ENCODE measurements around the gene AOX1. TPM values are rescaled to one million over a fixed set of nuclear protein-coding genes. Genes with fewer than 3 reads are reported as not detected.
"Not testable (repeated sequence)": the region's sequence is repeated elsewhere in the genome, so short reads cannot be mapped to it uniquely, and the experiment has no call there.

AOX1 gene
- polyA plus RNA-seq, 2 of the 4 experiments (the other 2 are of a cell fraction) = 3.6 to 5.4 TPM

DNA sequence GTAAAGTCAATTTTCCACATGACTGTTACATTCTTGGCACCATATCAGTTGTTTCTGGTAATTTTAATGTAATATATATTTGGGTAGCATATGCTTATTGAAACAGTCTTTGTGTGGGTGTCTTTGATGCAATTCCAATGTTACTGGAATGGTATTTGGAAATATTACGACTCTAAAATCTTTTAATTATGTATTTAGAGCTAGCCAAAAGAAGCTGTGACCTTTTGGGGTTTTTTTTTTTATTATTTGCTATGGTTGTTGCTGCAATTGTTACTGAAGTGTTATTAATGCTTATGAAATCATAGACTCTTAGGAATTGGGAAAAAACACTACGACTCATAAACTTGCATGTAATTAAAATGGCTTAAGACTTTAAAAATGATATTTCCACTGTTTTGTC lies 95.9 kb downstream of the AOX1 start:
- no peaks in the 10 kb centered on the region for H3K9me3 ChIP-seq
- POLR2A ChIA-PET = no interaction called here

DNA sequence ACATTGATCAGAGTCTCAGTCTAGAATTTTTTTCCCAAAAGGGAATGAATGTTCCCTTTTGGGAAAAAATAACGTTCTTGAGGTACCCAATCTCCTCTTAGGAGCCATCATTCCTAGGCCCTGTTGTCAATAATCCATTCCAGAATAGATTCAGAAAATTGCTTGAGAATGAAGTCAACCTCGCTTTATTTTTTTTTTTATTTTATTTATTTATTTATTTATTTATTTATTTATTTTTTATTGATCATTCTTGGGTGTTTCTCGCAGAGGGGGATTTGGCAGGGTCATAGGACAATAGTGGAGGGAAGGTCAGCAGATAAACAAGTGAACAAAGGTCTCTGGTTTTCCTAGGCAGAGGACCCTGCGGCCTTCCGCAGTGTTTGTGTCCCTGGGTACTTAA lies 96.6 kb downstream of the AOX1 start:
- ATAC-seq; H3K27ac ChIP-seq; CTCF ChIA-PET; H3K4me3 ChIP-seq; POLR2A ChIA-PET; DNase-seq (ENCODE audit: low read depth in 1 of 2, low spot score in 1 of 2); FAIRE-seq; H3K9me3 ChIP-seq; H3K4me2 ChIP-seq: not testable (repeated sequence)
- H3K4me1 ChIP-seq = peaks cover 24% of the 10 kb centered on the region
- WGBS (ENCODE audit: missing lambda C conversion rate) = 77% methylated on average over 3 of the region's 5 CpGs

More for the DNA sequence above, 95.9 kb downstream of the AOX1 start:
- ATAC-seq (no peak), FAIRE-seq (no peak), DNase-seq (ENCODE audit: low read depth in 1 of 2, low spot score in 1 of 2) (no peak)
- Histone ChIP-seq H3K4me2 (no peak overlapping the region), H3K4me1 (peaks cover 27% of the 10 kb centered on the region), H3K27ac (no peak overlapping the region), H3K4me3 (no peak overlapping the region)
- TF ChIP-seq EP300 (IDR thresholded peaks at IDR 0.05) (no peak), NPAS2 (CRISPR knock-in tag; IDR thresholded peaks at IDR 0.05; ENCODE audit: borderline replicate concordance) (no peak), HOXB13 (CRISPR knock-in tag; IDR thresholded peaks at IDR 0.05; ENCODE audit: low read depth) (no peak)
- WGBS (ENCODE audit: missing lambda C conversion rate) = 66% methylated on average over 2 of the region's 2 CpGs
- CTCF ChIA-PET = interaction anchor here (1.3 kb wide), 1 partner anchor 22 kb away, joined by 4 read pairs; no protein-coding TSS in a partner anchor

DNA sequence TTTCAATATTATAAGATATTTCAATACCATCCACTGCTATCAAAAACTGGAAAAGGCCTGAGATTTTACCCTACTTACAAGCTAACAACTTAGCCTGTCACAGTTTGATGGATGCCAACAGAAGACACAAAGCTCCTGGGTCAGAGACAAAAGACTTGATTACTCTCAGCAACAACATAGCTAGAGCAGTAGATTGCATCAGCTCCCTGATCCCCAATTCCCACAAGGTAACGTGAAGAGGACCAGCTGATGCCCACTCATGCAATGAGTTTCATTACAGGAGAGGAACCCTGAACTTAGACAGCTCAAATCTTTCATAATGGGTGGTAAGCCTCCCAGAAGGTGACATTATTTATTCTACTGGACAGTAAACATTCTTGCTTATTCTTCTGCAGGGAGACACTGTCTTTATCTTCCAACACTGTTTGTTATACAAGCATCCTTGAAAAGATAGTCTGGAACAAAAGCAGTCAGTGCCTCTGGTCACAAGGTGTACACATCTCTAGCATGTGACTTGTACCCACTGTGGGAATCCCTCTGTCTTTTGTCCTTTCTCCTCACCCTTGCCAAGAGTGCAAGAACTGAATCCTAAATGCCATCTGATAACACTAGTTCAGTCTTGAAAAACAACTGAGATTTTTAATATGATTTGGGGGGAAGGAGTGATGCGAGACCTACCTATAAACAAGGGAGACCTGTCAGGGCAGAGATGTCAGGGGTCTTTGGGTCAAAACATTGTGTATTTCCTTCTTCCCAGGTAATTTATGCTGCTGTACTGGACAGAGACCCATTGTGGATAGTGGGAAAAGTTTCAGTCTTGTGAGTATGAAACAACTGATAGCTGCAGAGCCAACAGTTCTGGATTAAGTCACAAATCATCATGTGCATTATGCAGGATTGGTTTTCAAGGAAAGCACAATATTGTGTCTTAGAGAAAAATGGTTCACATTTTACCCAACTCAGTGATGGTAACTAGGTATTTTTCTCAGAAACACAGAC lies 102.4 kb downstream of the AOX1 start:
- Histone ChIP-seq H3K4me2 (no peak overlapping the region), H3K9me3 (no peaks in the 10 kb centered on the region), H3K27ac (no peak overlapping the region), H3K4me1 (no peaks in the 10 kb centered on the region), H3K4me3 (no peak overlapping the region)
- FAIRE-seq = no peak
- CTCF ChIA-PET = interaction anchor here (1.4 to 1.6 kb wide), 2 partner anchors 15 to 715 kb away, joined by 3 read pairs; no protein-coding TSS in a partner anchor
- 77% methylated on average over 2 of the region's 2 CpGs for WGBS (ENCODE audit: missing lambda C conversion rate)
- no peak for DNase-seq (ENCODE audit: low read depth in 1 of 2, low spot score in 1 of 2)
- POLR2A ChIA-PET = no interaction called here
- no peak for TF ChIP-seq ZNF302 (CRISPR knock-in tag; IDR thresholded peaks at IDR 0.05)
- ATAC-seq = no peak

- TF ChIP-seq ZSCAN20 (CRISPR knock-in tag; IDR thresholded peaks at IDR 0.05) (no peak), HMGXB4 (CRISPR knock-in tag; IDR thresholded peaks at IDR 0.05; ENCODE audit: borderline replicate concordance) (no peak), TFCP2L1 (CRISPR knock-in tag; IDR thresholded peaks at IDR 0.05) (no peak), JUNB (IDR thresholded peaks at IDR 0.05) (no peak), POLR2AphosphoS2 (conservative IDR thresholded peaks at IDR 0.05; ENCODE audit: low read length) (no peak), MYC (IDR thresholded peaks at IDR 0.05; ENCODE audit: borderline replicate concordance, low read length) (no peak), SMC3 (IDR thresholded peaks at IDR 0.05) (no peak), RCOR1 (IDR thresholded peaks at IDR 0.05; ENCODE audit: low read depth, low read length) (no peak), ZFP36 (IDR thresholded peaks at IDR 0.05; ENCODE audit: borderline replicate concordance, partially characterized antibody) (no peak), ELK1 (IDR thresholded peaks at IDR 0.05; ENCODE audit: low read depth, low read length) (no peak), HDAC2 (IDR thresholded peaks at IDR 0.05) (no peak)
- DNase-seq (ENCODE audit: low read depth in 1 of 2, low spot score in 1 of 2) = no peak
- no peak overlapping the region for H3K27ac ChIP-seq
- no peaks in the 10 kb centered on the region for H3K9me3 ChIP-seq
- FAIRE-seq = no peak
- H3K4me2 ChIP-seq = no peak overlapping the region
- no peak overlapping the region for H3K4me3 ChIP-seq
- WGBS (ENCODE audit: missing lambda C conversion rate) = 65% methylated on average over 3 of the region's 3 CpGs
- no peaks in the 10 kb centered on the region for H3K4me1 ChIP-seq
- CTCF ChIA-PET = interaction anchor here (1.0 to 1.2 kb wide), 2 partner anchors 14 to 205 kb away, joined by 4 to 6 read pairs; no protein-coding TSS in a partner anchor
- POLR2A ChIA-PET = no interaction called here
- no peak for ATAC-seq
Observed at GRCh38 chr2:200689115-200689514, 103.3 kb downstream of the AOX1 start.
